ENCODE measurements around the gene RUNX2. TPM values are rescaled to one million over a fixed set of nuclear protein-coding genes. Genes with fewer than 3 reads are reported as not detected.

Gene RUNX2
- total RNA-seq, 1 experiment from 2014 or later: 9.3 TPM

DNA sequence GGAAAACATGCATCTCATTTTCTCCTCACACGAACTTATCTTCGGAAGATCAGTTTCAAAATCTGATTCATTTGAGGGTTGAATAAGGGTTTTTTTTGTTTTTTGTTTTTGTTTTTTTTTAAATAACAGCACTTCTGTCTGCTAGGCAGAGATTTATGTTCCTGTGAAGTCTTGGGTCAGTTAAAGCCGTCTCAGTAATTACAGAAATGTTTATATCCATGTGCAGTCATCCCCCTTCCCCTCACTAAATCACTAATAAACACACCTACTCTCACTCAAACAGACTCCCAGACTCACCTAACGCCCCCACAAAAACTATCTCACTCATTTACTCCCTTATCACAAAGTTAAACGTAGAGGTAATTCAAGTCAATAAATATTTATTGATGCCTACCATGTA is 263.8 kb downstream of the RUNX2 start:
- POLR2A ChIA-PET: interaction anchor here (1.3 to 1.6 kb wide), 2 partner anchors 14 to 150 kb away, joined by 3 read pairs; no protein-coding TSS in a partner anchor
- Mint-ChIP-seq H3K27me3 (ENCODE audit: insufficient read depth, unreplicated experiment) (no peaks in the 10 kb centered on the region), H3K4me1 (ENCODE audit: insufficient read depth, unreplicated experiment) (peaks cover 37% of the 10 kb centered on the region), H3K4me3 (ENCODE audit: unreplicated experiment) (no peak overlapping the region), H3K27ac (ENCODE audit: low read depth, unreplicated experiment) (no peak overlapping the region), H3K9me3 (ENCODE audit: unreplicated experiment) (no peaks in the 10 kb centered on the region), H3K36me3 (ENCODE audit: insufficient read depth, unreplicated experiment) (no peaks in the 10 kb centered on the region)
- CTCF ChIA-PET: no interaction called here
- DNase-seq (ENCODE audit: unreplicated experiment): no peak
- intact Hi-C loops (cut with micrococcal nuclease): no loop called here
- TF ChIP-seq CTCF (IDR thresholded peaks at IDR 0.05; ENCODE audit: unreplicated experiment): no peak
- BruUV-seq (replicated peaks): no TSS peak

DNA sequence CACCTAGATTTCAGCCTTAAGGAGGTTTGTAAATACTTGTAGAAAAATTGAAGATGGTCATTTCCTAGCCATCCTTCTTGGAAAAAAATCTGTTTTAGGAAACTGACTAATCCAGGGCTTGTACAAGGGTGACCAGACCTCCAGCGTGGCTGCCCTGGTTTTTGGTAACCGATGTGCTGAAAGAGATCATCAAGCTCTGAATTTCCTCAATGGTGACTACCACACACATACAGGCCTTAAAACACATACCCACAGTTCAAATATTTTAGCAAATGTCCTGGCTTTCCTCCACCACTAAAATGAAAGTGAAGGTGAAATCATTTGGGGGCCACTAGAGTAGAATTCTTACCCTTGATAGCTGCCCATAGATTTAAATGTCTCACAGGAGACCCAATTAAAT is 264.9 kb downstream of the RUNX2 start:
- DNase-seq (ENCODE audit: unreplicated experiment): no peak
- Mint-ChIP-seq H3K4me1 (ENCODE audit: insufficient read depth, unreplicated experiment) (peaks cover 30% of the 10 kb centered on the region), H3K9me3 (ENCODE audit: unreplicated experiment) (no peaks in the 10 kb centered on the region), H3K27ac (ENCODE audit: low read depth, unreplicated experiment) (no peak overlapping the region), H3K4me3 (ENCODE audit: unreplicated experiment) (no peak overlapping the region), H3K36me3 (ENCODE audit: insufficient read depth, unreplicated experiment) (no peaks in the 10 kb centered on the region), H3K27me3 (ENCODE audit: insufficient read depth, unreplicated experiment) (no peaks in the 10 kb centered on the region)
- no TSS peak for BruUV-seq (replicated peaks)
- ChIA-PET CTCF (no interaction called here), POLR2A (no interaction called here)
- intact Hi-C loops (cut with micrococcal nuclease): no loop called here
- TF ChIP-seq CTCF (IDR thresholded peaks at IDR 0.05; ENCODE audit: unreplicated experiment): no peak

GRCh38 chr6:45595010-45595851 is 267.1 kb downstream of the RUNX2 start:
- no peaks in the 10 kb centered on the region for H3K36me3 Mint-ChIP-seq (ENCODE audit: insufficient read depth, unreplicated experiment)
- ChIA-PET POLR2A (no interaction called here), CTCF (interaction anchor here (0.6 to 1.1 kb wide), 3 partner anchors 10 to 1120 kb away, joined by 3 to 5 read pairs (median 4); no protein-coding TSS in a partner anchor)
- intact Hi-C loops (cut with micrococcal nuclease): no loop called here
- H3K27me3 Mint-ChIP-seq (ENCODE audit: insufficient read depth, unreplicated experiment): no peaks in the 10 kb centered on the region
- H3K4me3 Mint-ChIP-seq (ENCODE audit: unreplicated experiment): no peak overlapping the region
- H3K9me3 Mint-ChIP-seq (ENCODE audit: unreplicated experiment): peaks cover 2% of the 10 kb centered on the region
- peaks cover 20% of the 10 kb centered on the region for H3K4me1 Mint-ChIP-seq (ENCODE audit: insufficient read depth, unreplicated experiment)
- BruUV-seq (replicated peaks): no TSS peak
- DNase-seq (ENCODE audit: unreplicated experiment): no peak
- H3K27ac Mint-ChIP-seq (ENCODE audit: low read depth, unreplicated experiment): no peak overlapping the region
- TF ChIP-seq CTCF (IDR thresholded peaks at IDR 0.05; ENCODE audit: unreplicated experiment): no peak

DNA sequence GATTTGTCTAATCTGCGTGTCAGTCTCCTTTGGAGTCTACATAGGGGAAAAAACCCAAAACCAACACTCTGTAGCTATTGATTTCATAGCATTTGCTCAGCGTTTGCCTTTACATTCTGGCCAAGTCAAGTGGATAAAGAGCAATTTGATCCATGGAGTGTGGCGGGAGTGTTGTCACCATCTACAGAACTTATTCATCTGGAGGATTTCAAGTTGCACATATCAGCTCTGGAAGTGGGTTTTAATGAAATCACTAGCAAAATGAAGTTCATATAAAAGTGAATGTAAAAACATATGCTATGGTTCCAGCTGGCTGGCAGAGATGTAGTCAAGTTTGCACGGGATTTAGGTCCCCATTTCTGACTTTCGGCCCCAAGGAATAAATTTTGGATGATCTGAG is 269.3 kb downstream of the RUNX2 start:
- Mint-ChIP-seq H3K4me1 (ENCODE audit: insufficient read depth, unreplicated experiment) (no peaks in the 10 kb centered on the region), H3K9me3 (ENCODE audit: unreplicated experiment) (peaks cover 7% of the 10 kb centered on the region), H3K4me3 (ENCODE audit: unreplicated experiment) (no peak overlapping the region), H3K27ac (ENCODE audit: low read depth, unreplicated experiment) (no peak overlapping the region), H3K27me3 (ENCODE audit: insufficient read depth, unreplicated experiment) (no peaks in the 10 kb centered on the region), H3K36me3 (ENCODE audit: insufficient read depth, unreplicated experiment) (no peaks in the 10 kb centered on the region)
- POLR2A ChIA-PET: no interaction called here
- no peak for DNase-seq (ENCODE audit: unreplicated experiment)
- CTCF ChIA-PET: no interaction called here
- intact Hi-C loops (cut with micrococcal nuclease): no loop called here
- TF ChIP-seq CTCF (IDR thresholded peaks at IDR 0.05; ENCODE audit: unreplicated experiment): no peak
- BruUV-seq (replicated peaks): no TSS peak
